OCI-LY7 (cell line): Measurements from ENCODE around the gene PTCD3.

Experiments
- EZH2phosphoT487 ChIP-seq: fragments of 200-600 bp; sonication (generic); IDR thresholded peaks from 2 replicates; pipeline ENCODE4 v1.6.1; 2018; ENCODE audit warnings: low read depth, borderline replicate concordance, mild to moderate bottlenecking, mixed run types, antibody characterized with exemption, low read length, moderate library complexity, mixed read lengths
- TF ChIP-seq, protein P1 (sequence below): fragments of 200-600 bp; sonication (generic); conservative IDR thresholded peaks from 2 replicates; pipeline ENCODE4 v1.5.1; 2014; ENCODE audit warnings: mild to moderate bottlenecking, antibody characterized with exemption, low read length, moderate library complexity, mixed read lengths

DNA sequence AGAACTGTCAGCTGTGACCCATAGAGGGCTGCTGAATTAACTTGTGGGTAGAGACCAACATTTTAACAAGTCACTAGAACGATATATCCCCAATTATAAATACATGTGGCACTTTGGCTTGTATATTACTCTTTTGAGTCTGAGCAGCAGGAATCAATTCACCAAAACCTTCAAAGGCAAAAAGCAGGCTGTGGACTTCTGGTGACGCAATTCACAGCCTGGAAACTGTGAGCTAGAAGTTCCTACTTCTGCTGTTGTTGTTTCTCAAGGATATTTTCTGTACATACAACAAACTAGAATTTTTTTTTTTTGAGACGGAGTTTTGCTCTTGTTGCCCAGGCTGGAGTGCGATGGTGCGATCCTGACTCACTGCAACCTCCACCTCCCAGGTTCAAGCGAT lies 37.3 kb downstream of the PTCD3 start:
- TF ChIP-seq, protein P1, sequence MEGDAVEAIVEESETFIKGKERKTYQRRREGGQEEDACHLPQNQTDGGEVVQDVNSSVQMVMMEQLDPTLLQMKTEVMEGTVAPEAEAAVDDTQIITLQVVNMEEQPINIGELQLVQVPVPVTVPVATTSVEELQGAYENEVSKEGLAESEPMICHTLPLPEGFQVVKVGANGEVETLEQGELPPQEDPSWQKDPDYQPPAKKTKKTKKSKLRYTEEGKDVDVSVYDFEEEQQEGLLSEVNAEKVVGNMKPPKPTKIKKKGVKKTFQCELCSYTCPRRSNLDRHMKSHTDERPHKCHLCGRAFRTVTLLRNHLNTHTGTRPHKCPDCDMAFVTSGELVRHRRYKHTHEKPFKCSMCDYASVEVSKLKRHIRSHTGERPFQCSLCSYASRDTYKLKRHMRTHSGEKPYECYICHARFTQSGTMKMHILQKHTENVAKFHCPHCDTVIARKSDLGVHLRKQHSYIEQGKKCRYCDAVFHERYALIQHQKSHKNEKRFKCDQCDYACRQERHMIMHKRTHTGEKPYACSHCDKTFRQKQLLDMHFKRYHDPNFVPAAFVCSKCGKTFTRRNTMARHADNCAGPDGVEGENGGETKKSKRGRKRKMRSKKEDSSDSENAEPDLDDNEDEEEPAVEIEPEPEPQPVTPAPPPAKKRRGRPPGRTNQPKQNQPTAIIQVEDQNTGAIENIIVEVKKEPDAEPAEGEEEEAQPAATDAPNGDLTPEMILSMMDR, result no peak
- TF ChIP-seq EZH2phosphoT487, result no peak
